Activated naive CD4-positive, alpha-beta T cell treated with anti-CD3 and anti-CD28 coated beads, Interleukin-2, amount 50 U/mL, for 72 hours (primary cell): Measurements from ENCODE around the gene NPAS3. TPM values are rescaled to one million over a fixed set of nuclear protein-coding genes. Genes with fewer than 3 reads are reported as not detected.

ENCODE experiments used
- ATAC-seq, 2 donors: fragments of 150-1000 bp; cut with Tn5 transposase; 2 replicates each; pipeline ENCODE4 v1.10.0; 2021; ENCODE audit warnings: mild to moderate bottlenecking in 2 of 2, moderate library complexity in 2 of 2
- DNase-seq, 2 donors: peaks; one replicate each; pipeline ENCODE4 v3.0.0; 2021 to 2022; ENCODE audit warnings: low spot score in 2 of 2
- H3K27ac Mint-ChIP-seq, 2 donors: one replicate each; pipeline ENCODE4 v1.8.0; 2022; ENCODE audit warnings: mild to moderate bottlenecking in 2 of 2, mixed read lengths in 2 of 2
- H3K36me3 Mint-ChIP-seq, 2 donors: one replicate each; pipeline ENCODE4 v1.8.0; 2022; ENCODE audit warnings: mixed read lengths in 2 of 2
- H3K9me3 Mint-ChIP-seq, 2 donors: one replicate each; pipeline ENCODE4 v1.8.0; 2022; ENCODE audit warnings: mixed read lengths in 2 of 2
- total RNA-seq, 2 donors: library from RNA; stranded (reverse); gene quantifications; one replicate each; pipeline ENCODE4 v1.2.3, GENCODE V29; 2022

Gene NPAS3
- total RNA-seq, 2 donors from 2014 or later, result not detected

DNA sequence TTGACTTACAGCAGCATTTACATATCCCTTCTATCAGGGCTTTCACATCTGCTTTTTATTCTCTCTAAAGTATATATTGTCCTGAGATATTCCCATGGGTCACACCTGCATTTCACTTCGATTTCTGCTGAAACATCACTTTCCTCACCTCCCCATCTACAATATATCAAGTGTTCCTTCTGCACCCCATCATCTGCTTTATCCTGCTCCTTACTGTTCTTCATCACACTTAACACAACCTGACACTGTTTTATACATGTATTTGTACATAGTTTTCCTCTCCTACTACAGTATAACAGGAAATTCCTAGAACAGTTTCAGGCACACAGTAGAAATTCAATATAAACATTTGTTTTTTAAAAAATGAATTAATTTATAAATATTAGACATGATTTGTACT lies 809.1 kb downstream of the NPAS3 start:
- no peak for DNase-seq
- ATAC-seq, result no peak
- Mint-ChIP-seq H3K27ac (no peak overlapping the region), H3K36me3 (no peaks in the 10 kb centered on the region), H3K9me3 (peaks cover 9 to 11% of the 10 kb centered on the region in 2 donors)

- no peaks in the 10 kb centered on the region for H3K36me3 Mint-ChIP-seq
- peaks cover 0 to 5% of the 10 kb centered on the region in 2 donors for H3K9me3 Mint-ChIP-seq
- H3K27ac Mint-ChIP-seq, result no peak overlapping the region
- DNase-seq (no peak), ATAC-seq (no peak)
These were observed 815.6 kb downstream of the NPAS3 start for GRCh38 chr14:33754261-33754660.

DNA sequence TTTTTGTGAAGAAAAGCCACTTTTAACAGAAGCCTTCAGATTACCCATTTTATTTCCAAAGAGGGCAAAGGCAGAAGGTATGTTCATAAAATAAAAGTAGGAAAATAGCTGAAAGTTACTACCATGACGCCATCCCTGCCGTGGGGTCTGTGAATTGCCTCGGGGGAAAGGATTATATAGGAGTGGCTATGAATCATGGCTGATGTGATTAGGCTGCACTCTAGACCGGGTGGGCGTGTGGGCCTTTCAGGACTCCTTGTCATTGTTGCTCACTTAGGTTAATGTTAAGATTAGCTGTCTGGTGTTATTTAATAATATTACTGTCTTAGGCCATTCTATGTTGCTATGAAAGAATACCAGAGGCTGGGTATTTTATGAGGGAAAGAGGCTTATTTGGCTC lies 816.7 kb downstream of the NPAS3 start:
- Mint-ChIP-seq H3K27ac (no peak overlapping the region), H3K36me3 (no peaks in the 10 kb centered on the region), H3K9me3 (peaks cover 0 to 5% of the 10 kb centered on the region in 2 donors)
- ATAC-seq (no peak), DNase-seq (no peak)

DNA sequence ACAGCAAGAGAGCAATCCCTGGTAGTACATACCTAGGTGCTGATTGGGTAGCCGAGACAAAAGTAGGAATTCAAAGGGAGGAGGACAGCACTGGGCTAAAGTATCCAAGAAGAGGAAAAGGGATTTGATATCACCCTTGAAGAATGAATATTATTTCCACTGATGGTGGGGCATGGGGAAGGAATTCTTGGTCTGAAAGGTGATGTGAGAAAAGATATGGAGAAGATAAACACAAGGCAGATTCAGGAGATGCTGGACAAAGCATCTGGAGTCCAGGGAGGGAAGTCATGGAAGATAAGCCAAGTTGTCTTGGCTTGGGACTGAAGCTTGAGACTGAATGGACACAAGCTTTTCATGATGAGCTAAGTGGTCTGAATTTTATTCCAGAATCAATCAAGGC lies 818.2 kb downstream of the NPAS3 start:
- no peak for ATAC-seq
- DNase-seq, result no peak
- H3K36me3 Mint-ChIP-seq, result no peaks in the 10 kb centered on the region
- peaks cover 0 to 5% of the 10 kb centered on the region in 2 donors for H3K9me3 Mint-ChIP-seq
- H3K27ac Mint-ChIP-seq, result peak overlapping the region in 1 of 2 donors; percentile 41

DNA sequence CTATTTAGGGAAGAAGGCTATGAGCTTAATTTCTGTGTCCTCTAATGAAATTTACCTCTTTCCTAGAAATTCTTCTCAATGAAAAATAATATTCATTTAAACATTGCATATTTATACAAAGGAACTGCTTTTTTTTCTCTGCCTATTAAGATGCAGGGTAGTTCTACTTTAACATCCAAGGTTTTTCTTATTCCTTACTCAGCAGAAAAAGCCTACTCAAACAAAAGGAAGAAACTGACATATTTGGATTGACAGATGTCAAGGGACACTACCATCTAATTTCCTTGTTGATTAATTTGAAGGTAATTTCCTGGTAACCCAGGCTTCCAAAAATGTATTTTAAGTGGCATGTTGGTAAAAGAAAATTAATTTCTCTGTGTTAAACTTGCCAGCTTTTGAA lies 819.9 kb downstream of the NPAS3 start:
- ATAC-seq, result no peak
- H3K36me3 Mint-ChIP-seq, result no peaks in the 10 kb centered on the region
- H3K9me3 Mint-ChIP-seq, result peaks cover 0 to 5% of the 10 kb centered on the region in 2 donors
- H3K27ac Mint-ChIP-seq, result no peak overlapping the region
- DNase-seq, result no peak

GRCh38 chr14:33762161-33762851 lies 823.6 kb downstream of the NPAS3 start:
- Mint-ChIP-seq H3K27ac (no peak overlapping the region), H3K36me3 (no peaks in the 10 kb centered on the region), H3K9me3 (no peaks in the 10 kb centered on the region)
- ATAC-seq, result no peak
- no peak for DNase-seq

GRCh38 chr14:33764876-33765650 lies 826.4 kb downstream of the NPAS3 start:
- Mint-ChIP-seq H3K9me3 (no peaks in the 10 kb centered on the region), H3K36me3 (no peaks in the 10 kb centered on the region), H3K27ac (no peak overlapping the region)
- no peak for DNase-seq
- ATAC-seq, result no peak

DNA sequence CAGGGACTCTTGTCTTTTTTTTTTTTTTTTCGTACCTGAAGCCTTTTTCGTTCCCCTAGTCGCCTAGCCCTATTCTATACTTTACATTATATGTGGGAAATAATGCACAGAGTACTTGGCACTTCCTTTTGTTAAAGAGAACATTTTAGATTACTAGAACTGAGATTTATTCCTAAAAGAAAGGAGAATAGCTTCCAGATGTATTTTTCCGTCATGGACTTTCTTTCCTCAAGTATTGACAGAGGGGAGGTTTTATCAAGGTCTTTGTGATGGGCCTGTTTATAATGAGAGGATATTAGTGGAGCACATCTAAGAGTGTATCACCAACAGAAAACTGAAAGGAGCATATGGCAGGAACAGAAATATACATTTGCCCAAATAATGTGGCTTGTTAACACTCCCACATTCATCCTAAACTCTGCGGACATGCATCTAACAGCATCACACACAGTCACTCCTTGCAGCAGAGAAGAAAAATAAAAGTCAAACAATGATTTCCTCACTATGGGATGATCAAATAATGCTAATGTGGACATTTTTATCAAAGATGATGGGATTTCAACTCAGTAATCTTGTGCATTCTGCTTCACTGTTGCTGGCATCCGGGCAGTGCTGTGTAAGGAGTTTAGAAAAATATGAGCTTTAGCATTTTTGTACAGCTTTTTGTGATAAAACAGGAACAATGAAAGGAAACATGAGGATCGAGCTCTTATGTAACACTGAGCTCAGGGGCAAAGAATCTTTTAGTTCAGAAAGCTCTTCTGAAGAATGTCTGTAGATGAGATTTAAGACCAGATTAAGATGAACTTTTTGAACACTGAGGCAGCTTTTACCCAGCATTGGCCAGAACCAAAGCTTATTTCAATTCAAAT lies 829.1 kb downstream of the NPAS3 start:
- no peak for DNase-seq
- Mint-ChIP-seq H3K9me3 (no peaks in the 10 kb centered on the region), H3K27ac (no peak overlapping the region), H3K36me3 (no peaks in the 10 kb centered on the region)
- no peak for ATAC-seq

- DNase-seq (no peak), ATAC-seq (no peak)
- Mint-ChIP-seq H3K27ac (no peak overlapping the region), H3K36me3 (no peaks in the 10 kb centered on the region), H3K9me3 (no peaks in the 10 kb centered on the region)
These were observed 829.8 kb downstream of the NPAS3 start for GRCh38 chr14:33768458-33768830.

DNA sequence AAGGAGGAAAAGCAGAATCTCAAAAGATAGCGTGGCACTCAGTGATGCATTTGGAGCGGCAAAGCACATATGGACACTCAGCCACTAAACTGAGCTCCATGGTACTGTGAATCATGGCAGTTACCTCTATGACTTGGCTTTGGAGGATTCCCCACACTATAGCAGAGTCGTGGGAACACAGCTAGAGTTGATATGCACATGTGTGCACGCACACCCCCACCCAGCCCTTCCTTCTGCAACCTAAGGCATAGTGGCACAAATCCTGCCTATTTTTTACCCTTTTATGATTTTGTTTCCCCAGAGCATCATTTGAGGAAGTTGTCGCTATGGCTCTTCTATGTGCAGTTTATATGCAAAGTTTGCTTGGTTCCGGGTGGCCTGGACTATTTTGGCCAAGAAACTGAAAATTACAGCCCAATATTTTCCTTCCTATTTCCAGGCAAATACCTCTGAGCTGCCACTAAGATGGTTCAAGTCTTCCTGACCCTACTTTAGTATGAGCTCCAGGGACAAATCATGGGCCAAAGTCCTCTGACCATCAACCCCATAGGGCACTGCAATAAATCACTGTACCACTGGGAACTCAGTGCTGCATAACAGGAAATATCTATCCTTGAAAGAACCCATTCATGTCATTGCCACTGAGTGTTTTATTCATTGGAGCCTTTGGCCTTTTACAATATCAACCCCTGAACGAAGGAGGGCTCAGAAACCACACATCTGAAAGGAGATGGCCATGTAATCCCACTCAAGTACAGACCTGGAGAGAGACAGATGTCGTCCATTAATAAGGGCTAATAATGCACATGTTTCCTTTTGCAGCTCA lies 834.7 kb downstream of the NPAS3 start:
- Mint-ChIP-seq H3K27ac (no peak overlapping the region), H3K36me3 (no peaks in the 10 kb centered on the region), H3K9me3 (no peaks in the 10 kb centered on the region)
- DNase-seq (no peak), ATAC-seq (no peak)

- ATAC-seq (no peak), DNase-seq (no peak)
- no peak overlapping the region for H3K27ac Mint-ChIP-seq
- H3K36me3 Mint-ChIP-seq, result no peaks in the 10 kb centered on the region
- H3K9me3 Mint-ChIP-seq, result no peaks in the 10 kb centered on the region
These were observed 835.5 kb downstream of the NPAS3 start for GRCh38 chr14:33774161-33774560.

DNA sequence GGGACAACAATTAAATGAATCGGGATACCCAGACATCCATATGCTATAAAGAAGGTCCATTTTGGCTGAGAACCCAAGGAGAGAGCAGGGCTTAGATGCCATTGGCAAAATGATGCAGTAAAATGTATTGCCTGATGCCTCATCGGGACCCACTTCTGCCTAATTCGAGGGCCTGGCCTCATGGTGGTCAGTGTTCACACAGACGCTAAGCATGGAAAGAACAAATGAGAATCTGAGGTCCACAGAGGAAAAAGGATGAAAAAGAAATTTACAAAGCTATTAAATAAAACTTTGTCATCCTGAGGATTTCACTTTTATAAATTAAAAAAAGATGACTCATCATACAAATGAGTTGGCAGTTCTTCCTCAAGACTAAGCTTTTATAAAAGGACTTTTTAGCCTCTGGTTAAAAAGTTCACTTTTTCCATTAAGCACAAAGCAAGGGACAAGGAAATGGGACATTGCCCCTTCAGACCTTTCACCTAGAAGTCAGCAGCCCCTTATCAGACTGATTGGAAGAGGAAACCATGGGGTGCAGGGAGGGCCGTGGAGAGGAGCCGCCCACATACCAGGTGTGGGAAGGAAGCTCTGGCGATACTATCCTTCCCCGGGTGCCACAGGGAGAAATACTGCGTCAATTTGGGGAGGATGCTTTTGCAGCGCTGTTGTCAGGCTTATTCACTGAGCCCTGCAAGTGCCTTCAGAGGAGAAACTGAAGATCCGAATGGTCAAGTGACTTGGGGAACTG lies 836.2 kb downstream of the NPAS3 start:
- no peak overlapping the region for H3K27ac Mint-ChIP-seq
- no peaks in the 10 kb centered on the region for H3K36me3 Mint-ChIP-seq
- DNase-seq, result no peak
- no peaks in the 10 kb centered on the region for H3K9me3 Mint-ChIP-seq
- ATAC-seq, result no peak

DNA sequence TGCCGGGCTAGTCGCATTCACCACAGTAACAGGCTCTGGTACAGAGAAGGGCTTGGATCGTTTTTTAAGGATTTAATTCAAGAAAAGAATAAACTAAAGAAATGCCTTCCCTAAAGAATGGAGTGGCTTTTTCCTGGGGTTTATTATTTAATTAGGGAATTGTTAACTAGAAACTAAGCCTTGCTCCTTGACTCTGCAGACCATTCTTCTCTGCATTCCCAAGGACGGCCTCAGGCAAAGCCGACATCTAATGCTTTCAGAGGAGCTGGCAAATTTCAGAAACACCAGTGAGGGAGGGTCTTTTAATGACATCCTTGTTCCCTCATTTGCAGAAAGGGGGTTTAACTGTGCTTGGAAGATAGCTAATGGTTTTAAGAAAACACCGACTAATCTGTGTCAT lies 838.2 kb downstream of the NPAS3 start:
- Mint-ChIP-seq H3K9me3 (no peaks in the 10 kb centered on the region), H3K36me3 (no peaks in the 10 kb centered on the region), H3K27ac (no peak overlapping the region)
- ATAC-seq, result no peak
- DNase-seq, result no peak

GRCh38 chr14:33777681-33778080 lies 839.0 kb downstream of the NPAS3 start:
- no peak overlapping the region for H3K27ac Mint-ChIP-seq
- no peaks in the 10 kb centered on the region for H3K9me3 Mint-ChIP-seq
- ATAC-seq, result no peak
- DNase-seq, result no peak
- no peaks in the 10 kb centered on the region for H3K36me3 Mint-ChIP-seq

- ATAC-seq, result no peak
- Mint-ChIP-seq H3K9me3 (no peaks in the 10 kb centered on the region), H3K27ac (no peak overlapping the region), H3K36me3 (no peaks in the 10 kb centered on the region)
- no peak for DNase-seq
These were observed 841.4 kb downstream of the NPAS3 start for GRCh38 chr14:33780035-33780434.

DNA sequence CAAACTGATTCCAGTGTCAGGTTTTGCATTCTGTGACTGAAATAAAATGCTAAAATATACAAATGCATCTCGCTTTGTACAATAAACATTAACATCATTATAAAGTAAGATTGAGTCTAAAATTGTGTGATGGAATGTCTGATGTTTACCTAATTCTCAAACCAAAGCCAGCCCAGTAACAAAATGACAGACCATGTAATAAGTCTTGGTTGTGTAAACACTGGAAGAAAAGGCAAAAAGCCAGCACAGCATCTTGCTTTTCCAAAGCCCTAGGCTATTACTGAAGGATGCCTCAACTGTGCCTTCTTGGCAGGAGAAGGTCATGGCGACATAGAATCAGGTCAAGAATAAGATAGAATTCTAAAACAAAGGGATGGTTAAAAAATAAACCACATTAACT lies 842.6 kb downstream of the NPAS3 start:
- Mint-ChIP-seq H3K27ac (no peak overlapping the region), H3K9me3 (no peaks in the 10 kb centered on the region), H3K36me3 (no peaks in the 10 kb centered on the region)
- no peak for ATAC-seq
- DNase-seq, result no peak
